Measurements from ENCODE around the gene DAZAP1. TPM values are rescaled to one million over a fixed set of nuclear protein-coding genes. Genes with fewer than 3 reads are reported as not detected.

The DAZAP1 gene
- total RNA-seq, 1 experiment from 2014 or later = 177 TPM

GRCh38 chr19:1469255-1470054, 62.1 kb downstream of the DAZAP1 start:
- Histone ChIP-seq H3K9ac (ENCODE audit: low read length) (peak overlapping the region; percentile 67), H3K4me2 (ENCODE audit: low read length) (peak overlapping the region; percentile 90)
- peak; percentile 45 for DNase-seq

DNA sequence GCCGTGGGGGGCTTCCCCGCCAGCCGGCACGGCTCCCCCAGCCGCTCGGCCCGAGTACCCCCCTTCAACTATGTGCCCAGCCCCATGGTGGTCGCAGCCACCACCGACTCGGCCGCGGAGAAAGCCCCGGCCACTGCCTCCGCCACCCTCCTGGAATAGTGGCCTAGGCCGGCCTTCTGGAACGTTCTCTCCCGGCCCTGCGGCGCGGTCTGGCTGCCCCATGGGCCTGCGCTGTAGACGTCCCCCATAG, 62.6 kb downstream of the DAZAP1 start:
- Histone ChIP-seq H3K9ac (ENCODE audit: low read length) (peak overlapping the region; percentile 31), H4K20me1 (ENCODE audit: low read length) (no peaks in the 10 kb centered on the region)
- peak; percentile 5 for ATAC-seq

More at GRCh38 chr19:1469255-1470054, 62.1 kb downstream of the DAZAP1 start:
- intact Hi-C loops (cut with micrococcal nuclease) = no loop called here
- no TSS peak for BruUV-seq (replicated peaks)
- ATAC-seq = peak; percentile 16
- H2AFZ ChIP-seq (ENCODE audit: low read length) = no peak overlapping the region
- H3K9me2 ChIP-seq (replicated peaks; ENCODE audit: low read length) = no peaks in the 10 kb centered on the region
- H3K27ac ChIP-seq (ENCODE audit: low read length) = no peak overlapping the region
- H3K36me3 ChIP-seq (ENCODE audit: low read depth, low read length) = no peaks in the 10 kb centered on the region
- H3F3A ChIP-seq (ENCODE audit: low read length, unreplicated experiment) = no peaks in the 10 kb centered on the region
- CTCF ChIA-PET = no interaction called here
- no peaks in the 10 kb centered on the region for H4K20me1 ChIP-seq (ENCODE audit: low read length)
- H3K4me1 ChIP-seq (ENCODE audit: insufficient read depth, low read length) = peaks cover 18% of the 10 kb centered on the region
- TF ChIP-seq EZH2phosphoT487 (IDR thresholded peaks at IDR 0.05; ENCODE audit: borderline replicate concordance, low read length) = no peak
- no peak for TF ChIP-seq EZH2 (IDR thresholded peaks at IDR 0.05; ENCODE audit: low read length, unreplicated experiment)
- TF ChIP-seq CTCF (conservative IDR thresholded peaks at IDR 0.05; ENCODE audit: low read depth, low read length) = no peak
- POLR2A ChIA-PET (ENCODE audit: unreplicated experiment) = no interaction called here
- H3K4me3 ChIP-seq (ENCODE audit: low read length) = peak overlapping the region; percentile 72
- H3K27me3 ChIP-seq (ENCODE audit: low read length) = no peaks in the 10 kb centered on the region
- H3K79me2 ChIP-seq (ENCODE audit: low read length) = peaks cover 27% of the 10 kb centered on the region
- H3K9me3 ChIP-seq (ENCODE audit: low read length) = no peaks in the 10 kb centered on the region

More for the DNA sequence above, 62.6 kb downstream of the DAZAP1 start:
- H3K79me2 ChIP-seq (ENCODE audit: low read length) = peaks cover 26% of the 10 kb centered on the region
- peak overlapping the region; percentile 90 for H3K4me2 ChIP-seq (ENCODE audit: low read length)
- no peaks in the 10 kb centered on the region for H3K9me3 ChIP-seq (ENCODE audit: low read length)
- H3K4me3 ChIP-seq (ENCODE audit: low read length) = peak overlapping the region; percentile 72
- H3K9me2 ChIP-seq (replicated peaks; ENCODE audit: low read length) = no peaks in the 10 kb centered on the region
- no peaks in the 10 kb centered on the region for H3F3A ChIP-seq (ENCODE audit: low read length, unreplicated experiment)
- no peaks in the 10 kb centered on the region for H3K27me3 ChIP-seq (ENCODE audit: low read length)
- ChIA-PET CTCF (no interaction called here), POLR2A (ENCODE audit: unreplicated experiment) (no interaction called here)
- intact Hi-C loops (cut with micrococcal nuclease) = no loop called here
- BruUV-seq (replicated peaks) = no TSS peak
- H3K36me3 ChIP-seq (ENCODE audit: low read depth, low read length) = no peaks in the 10 kb centered on the region
- DNase-seq = no peak
- no peak for TF ChIP-seq CTCF (conservative IDR thresholded peaks at IDR 0.05; ENCODE audit: low read depth, low read length)
- no peak for TF ChIP-seq EZH2 (IDR thresholded peaks at IDR 0.05; ENCODE audit: low read length, unreplicated experiment)
- TF ChIP-seq EZH2phosphoT487 (IDR thresholded peaks at IDR 0.05; ENCODE audit: borderline replicate concordance, low read length) = no peak
- peaks cover 18% of the 10 kb centered on the region for H3K4me1 ChIP-seq (ENCODE audit: insufficient read depth, low read length)
- H3K27ac ChIP-seq (ENCODE audit: low read length) = no peak overlapping the region
- H2AFZ ChIP-seq (ENCODE audit: low read length) = no peak overlapping the region
